DMS114 treated with DMSO at 0.1 percent for 48 hours (cell line): ENCODE data around the gene SLC41A3.
"Not testable (repeated sequence)": the region's sequence is repeated elsewhere in the genome, so short reads cannot be mapped to it uniquely, and the experiment has no call there.

ENCODE experiments used
- DNase-seq: peaks from one replicate; lab custom pipeline; 2025; ENCODE audit not compliant: unreplicated experiment; lab: John Stamatoyannopoulos, UW

Gene SLC41A3

DNA sequence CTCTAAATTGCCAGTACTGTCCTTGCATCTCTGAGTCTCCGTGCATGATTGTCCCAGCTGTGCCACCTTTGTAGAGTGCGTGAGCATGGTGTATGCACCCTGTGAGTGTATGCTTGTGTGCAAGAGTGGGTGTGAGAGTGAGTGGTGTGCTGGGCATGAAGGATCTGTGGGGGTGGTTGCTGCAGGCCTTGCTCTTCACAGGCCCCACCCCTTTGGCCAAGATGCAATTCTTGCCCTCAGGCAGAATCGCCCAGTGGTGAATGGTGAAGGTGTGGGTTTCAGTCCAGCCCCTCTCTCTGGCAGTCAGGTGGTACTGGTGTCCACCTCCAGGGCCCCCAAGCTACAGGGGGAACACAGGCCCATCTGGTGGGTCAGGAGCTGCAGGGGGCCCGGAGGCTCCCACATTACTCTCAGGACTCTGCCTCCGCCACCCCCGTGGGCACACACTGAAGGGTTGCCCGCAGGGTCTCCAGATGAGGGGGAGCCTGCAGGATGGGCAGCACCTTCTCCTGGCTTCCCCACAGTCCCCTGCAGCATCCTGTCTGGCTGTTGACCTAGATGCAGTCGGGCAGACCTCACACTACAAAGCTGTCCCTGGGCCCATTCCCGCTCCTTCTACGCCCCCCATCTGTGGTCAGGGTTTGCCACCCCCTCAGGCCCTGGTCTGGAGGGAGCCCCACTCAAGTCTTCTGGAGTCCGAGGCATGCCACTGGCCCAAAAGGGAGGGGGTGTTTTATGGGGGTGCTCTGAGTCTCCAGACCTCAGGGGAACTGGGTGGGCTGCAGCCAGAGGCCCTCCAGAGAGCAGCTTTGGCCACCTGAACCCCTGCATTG, 123.3 kb downstream of the SLC41A3 start:
- DNase-seq: no peak

- no peak for DNase-seq
Measured at GRCh38 chr3:125960066-125960424, 123.9 kb downstream of the SLC41A3 start.

GRCh38 chr3:125959317-125960065, 124.4 kb downstream of the SLC41A3 start:
- DNase-seq: no peak

DNA sequence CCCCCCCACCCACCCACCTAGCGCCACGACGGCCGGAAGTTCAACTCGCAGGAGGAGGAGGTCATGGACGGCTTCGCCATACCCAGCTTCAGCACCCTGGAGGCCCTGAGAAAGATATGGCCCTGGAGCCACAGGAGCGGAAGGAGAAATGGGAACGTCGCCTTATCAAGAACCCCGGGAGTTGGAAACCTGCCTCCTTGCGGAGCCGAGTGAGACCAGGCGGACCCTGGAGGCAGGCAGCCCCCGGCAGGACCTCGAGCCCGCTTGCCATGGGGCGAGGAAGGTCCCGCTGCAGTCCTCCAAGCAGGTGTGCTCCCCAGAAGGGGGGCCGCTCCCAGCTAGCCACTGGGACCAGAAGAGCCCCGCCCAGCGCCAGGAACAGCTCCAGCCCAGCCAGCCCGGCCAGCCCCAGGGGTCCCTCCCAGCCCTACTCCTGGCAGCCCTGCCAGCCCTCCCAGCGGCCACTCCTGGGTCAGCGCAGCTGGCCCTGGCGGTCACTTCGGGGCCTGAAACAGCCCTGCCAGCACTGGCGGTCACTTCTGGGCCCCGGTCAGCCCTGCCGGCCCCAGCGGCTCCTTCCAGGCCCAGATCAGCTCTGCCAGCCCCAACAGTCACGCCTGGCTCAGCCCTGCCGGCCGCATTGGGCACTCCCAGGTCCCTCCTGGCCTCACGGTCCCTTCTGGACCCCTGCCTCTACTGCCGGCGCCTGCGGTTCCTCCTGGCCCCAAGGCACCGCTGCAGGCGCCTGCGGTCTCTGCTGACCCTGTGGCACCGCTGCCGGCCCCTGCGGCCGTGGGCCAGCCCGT, 125.2 kb downstream of the SLC41A3 start:
- DNase-seq: no peak

- DNase-seq: no peak
Measured at GRCh38 chr3:125957674-125958510, 126.0 kb downstream of the SLC41A3 start.

DNA sequence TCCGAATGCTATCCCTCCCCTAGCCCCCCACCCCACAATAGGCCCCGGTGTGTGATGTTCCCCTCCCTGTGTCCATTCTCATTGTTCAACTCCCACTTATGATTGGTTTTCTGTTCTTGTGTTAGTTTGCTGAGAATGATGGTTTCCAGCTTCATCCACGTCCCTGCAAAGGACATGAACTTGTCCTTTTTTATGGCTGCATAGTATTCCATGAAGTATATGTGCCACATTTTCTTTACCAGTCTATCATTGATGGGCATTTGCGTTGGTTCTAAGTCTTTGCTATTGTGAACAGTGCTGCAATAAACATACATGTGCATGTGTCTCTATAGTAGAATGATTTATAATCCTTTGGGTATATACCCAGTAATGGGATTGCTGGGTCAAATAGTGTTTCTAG, 126.9 kb downstream of the SLC41A3 start:
- not testable (repeated sequence) for DNase-seq
